K562 (cell line): ENCODE measurements around the gene TOX2. TPM values are rescaled to one million over a fixed set of nuclear protein-coding genes. Genes with fewer than 3 reads are reported as not detected.

Experiments used
- ATAC-seq: fragments of 200-7000 bp; cut with Tn5 transposase; 3 replicates; pipeline ENCODE4 v1.9.1; 2020; ENCODE audit warnings: moderate library complexity
- BruUV-seq: library from RNA; stranded (reverse); fragments of 400-500 nt; replicated peaks from 2 replicates; lab custom pipeline; 2021; lab: Mats Ljungman, UMichigan
- CTCF ChIA-PET: fragments of 300-600 bp; formaldehyde crosslinking; extraction: SDS; loops from one replicate; lab custom pipeline; 2021; ENCODE audit warnings: low intra/inter-chr PET ratio; lab: Yijun Ruan, JAX
- POLR2A ChIA-PET: fragments of 300-600, 350-650 bp; sonication (Branson Sonifier 250); formaldehyde crosslinking; extraction: SDS; loops from one replicate; lab custom pipeline; 2021; ENCODE audit warnings: antibody characterized with exemption, inconsistent platforms; lab: Yijun Ruan, JAX
- DNase-seq, 4 experiments: peaks; one replicate each; pipeline versions ENCODE4 v3.0.0 to v3.0.0-alpha.2; 2011 to 2018; ENCODE audit warnings: low spot score in 3 of 4, mixed read lengths in 3 of 4; ENCODE audit errors: extremely low read depth in 1 of 4
- FAIRE-seq: peaks from 2 replicates; lab custom pipeline; 2011; peaks lifted over from hg19 to GRCh38; lab: Jason Lieb, UNC
- H2AFZ ChIP-seq: 2 replicates; pipeline ENCODE4 v1.6.0; 2011; ENCODE audit warnings: low read depth, low read length, control low read depth, inconsistent platforms
- H3K27ac ChIP-seq: fragments of 200-600 bp; 3 replicates; pipeline ENCODE4 v1.8.0; 2011; ENCODE audit warnings: low read depth, mild to moderate bottlenecking, control low read depth, inconsistent platforms, low read length, moderate library complexity, mixed read lengths; ENCODE audit errors: extremely low read depth
- H3K27me3 ChIP-seq, 2 experiments: fragments of 300-600 bp in 1 of 2; 2 replicates in 1 of 2; 3 replicates in 1 of 2; pipeline versions ENCODE4 v1.6.0 to v1.8.0; 2011; ENCODE audit warnings: inconsistent platforms in 2 of 2, low read length in 2 of 2, mild to moderate bottlenecking in 1 of 2, mixed read lengths in 1 of 2, moderate library complexity in 1 of 2; ENCODE audit not compliant: control insufficient read depth in 2 of 2, insufficient read depth in 2 of 2
- H3K36me3 ChIP-seq: fragments of 300-600 bp; 3 replicates; pipeline ENCODE4 v1.8.0; 2011; ENCODE audit warnings: mild to moderate bottlenecking, low read length, inconsistent platforms; ENCODE audit not compliant: control insufficient read depth, insufficient read depth
- H3K4me1 ChIP-seq, 2 experiments: fragments of 200-600 bp in 1 of 2; replicated peaks in 1 of 2; 2 replicates in 1 of 2; 3 replicates in 1 of 2; pipeline versions ENCODE4 v1.5.1 to v1.8.0; 2011; ENCODE audit warnings: inconsistent platforms in 2 of 2, low read length in 2 of 2, mild to moderate bottlenecking in 1 of 2, mixed read lengths in 1 of 2, moderate library complexity in 1 of 2; ENCODE audit not compliant: control insufficient read depth in 2 of 2, insufficient read depth in 2 of 2
- H3K4me2 ChIP-seq: 2 replicates; pipeline ENCODE4 v1.6.1; 2011; ENCODE audit warnings: low read length, control low read depth, inconsistent platforms, mixed read lengths; ENCODE audit not compliant: insufficient read depth
- H3K4me3 ChIP-seq: fragments of 200-600 bp; sonication (generic), shearing (Covaris generic); 2 replicates; pipeline ENCODE4 v1.5.1; 2016; ENCODE audit warnings: control low read depth, inconsistent platforms
- H3K79me2 ChIP-seq: fragments of 200-600 bp; 3 replicates; pipeline ENCODE4 v1.8.0; 2011; ENCODE audit warnings: low read length, inconsistent platforms; ENCODE audit not compliant: control insufficient read depth, insufficient read depth
- H3K9ac ChIP-seq, 2 experiments: 2 replicates each; pipeline versions ENCODE4 v1.6.0 to v1.6.1; 2011; ENCODE audit warnings: low read depth in 2 of 2, low read length in 2 of 2, control low read depth in 1 of 2, inconsistent platforms in 1 of 2, mild to moderate bottlenecking in 1 of 2, mixed read lengths in 1 of 2; ENCODE audit not compliant: insufficient read depth in 1 of 2
- H3K9me1 ChIP-seq: one replicate; pipeline ENCODE4 v1.6.0; 2011; ENCODE audit warnings: inconsistent platforms, mild to moderate bottlenecking, low read length, moderate library complexity; ENCODE audit not compliant: control insufficient read depth, insufficient read depth
- H3K9me3 ChIP-seq: replicated peaks from 2 replicates; pipeline ENCODE4 v1.5.1; 2011; ENCODE audit warnings: low read depth, low read length, inconsistent platforms; ENCODE audit not compliant: control insufficient read depth, insufficient read depth
- H4K20me1 ChIP-seq: replicated peaks from 2 replicates; pipeline ENCODE4 v1.6.1; 2011; ENCODE audit warnings: low read length, inconsistent platforms, mixed read lengths; ENCODE audit not compliant: control insufficient read depth, insufficient read depth
- ADNP ChIP-seq: fragments of 200-800 bp; sonication (Bioruptor generic); IDR thresholded peaks from 2 replicates; pipeline ENCODE4 v1.6.1; 2016; ENCODE audit warnings: missing genetic modification characterization, missing compliant biosample characterization
- BCOR ChIP-seq: fragments of 450-650 bp; IDR thresholded peaks from 2 replicates; pipeline ENCODE4 v1.6.1; 2016
- RBM15 ChIP-seq: fragments of 200-400 bp; formaldehyde crosslinking; IDR thresholded peaks from 2 replicates; pipeline ENCODE4 v1.6.1; 2018; ENCODE audit warnings: mild to moderate bottlenecking, low read length, moderate library complexity; ENCODE audit not compliant: insufficient read depth
- RBM25 ChIP-seq: fragments of 200-400 bp; formaldehyde crosslinking; IDR thresholded peaks from 2 replicates; pipeline ENCODE4 v1.6.1; 2018; ENCODE audit warnings: low read length, low read depth, moderate library complexity; ENCODE audit not compliant: severe bottlenecking
- WGBS: fragments of 100-300 bp; shearing (Covaris generic); methylation state at CpG from one replicate; pipeline ENCODE4 v1.1.6; 2016; ENCODE audit warnings: low coverage, mixed read lengths; ENCODE audit not compliant: insufficient coverage; ENCODE audit errors: missing lambda C conversion rate; 5-methylcytosine and 5-hydroxymethylcytosine counted together
- in situ Hi-C: fragments of 300-500 bp; cut with MboI; formaldehyde crosslinking; loops from 4 replicates; pipeline ENCODE4 v1.15.0; 2018; ENCODE audit warnings: inconsistent platforms, mixed read lengths
- intact Hi-C: fragments of 100-400 bp; cut with micrococcal nuclease; formaldehyde crosslinking; loops from 2 replicates; pipeline ENCODE4 v1.14.2; 2022
- polyA plus RNA-seq, 8 experiments: library from polyadenylated mRNA; depleted of rRNA in 4 of 8; stranded (reverse) in 5 of 8; unstranded in 3 of 8; fragments of >200 nt; fragmentation: Nextera tagmentation in 2 of 8; fragmentation: Illumina TruSeq in 1 of 8; extraction: Ambion mirVana in 2 of 8; extraction: Trizol in 1 of 8; gene quantifications; 2 replicates each; pipeline versions ENCODE4 v1.2.1 to v1.2.3, GENCODE V29; 2011 to 2014; ENCODE audit warnings: inconsistent platforms in 1 of 8, missing spikeins in 1 of 8
- total RNA-seq, 7 experiments: library from RNA; depleted of rRNA in 6 of 7; stranded (reverse); fragments of >200 nt in 6 of 7; fragmentation: Illumina TruSeq in 2 of 7; extraction: Trizol in 2 of 7; gene quantifications; 2 replicates each; pipeline versions ENCODE4 v1.2.1 to v1.2.3, GENCODE V29; 2011 to 2021; ENCODE audit warnings: low replicate concordance in 1 of 7

TOX2 gene
- total and polyA plus RNA-seq, 9 of the 15 experiments (the other 6 are each of a cell fraction or from before 2014, with no cell fraction given) = not detected

GRCh38 chr20:44117296-44118184 is 202.9 kb downstream of the TOX2 start:
- H3K9me1 ChIP-seq = no peaks in the 10 kb centered on the region
- H3K9ac ChIP-seq = no peak overlapping the region
- TF ChIP-seq RBM25 = peak; percentile 93
- peak; percentile 42; the same call in 1 of the 2 replicates for TF ChIP-seq ADNP (tag)
- no peak for TF ChIP-seq RBM15
- peak; percentile 78 for TF ChIP-seq BCOR
- ChIA-PET CTCF (interaction anchor here (0.6 to 3.1 kb wide), 7 partner anchors 73 to 616 kb away, joined by 3 to 38 read pairs (median 3); no protein-coding TSS in a partner anchor), POLR2A (interaction anchor here (0.6 to 1.9 kb wide), 5 partner anchors 17 to 72 kb away, joined by 3 to 5 read pairs (median 3); no protein-coding TSS in a partner anchor)
- H3K27me3 ChIP-seq = peaks cover 18 to 49% of the 10 kb centered on the region in 2 experiments
- intact Hi-C loops (loop anchor here (10.0 kb wide), 1 partner anchor 347 kb away; no protein-coding TSS in a partner anchor), in situ Hi-C loops (loop anchor here (5.0 kb wide), 2 partner anchors 70 to 265 kb away; partner anchors contain the start of gene JPH2)
- no peaks in the 10 kb centered on the region for H3K9me3 ChIP-seq
- no TSS peak for BruUV-seq
- no peaks in the 10 kb centered on the region for H3K79me2 ChIP-seq
- DNase-seq (no peak), ATAC-seq (no peak), FAIRE-seq (no peak)
- H2AFZ ChIP-seq = no peak overlapping the region
- H3K4me1 ChIP-seq = peaks cover 0 to 9% of the 10 kb centered on the region in 2 experiments; a peak in 2 of 5 replicates
- no peaks in the 10 kb centered on the region for H3K36me3 ChIP-seq
- peaks cover 13% of the 10 kb centered on the region for H4K20me1 ChIP-seq
- 6% methylated on average over 8 of the region's 8 CpGs for WGBS
- H3K4me2 ChIP-seq = no peak overlapping the region
- H3K27ac ChIP-seq = no peak overlapping the region
- no peak overlapping the region for H3K4me3 ChIP-seq
